ENCODE results near the gene NFKB2. TPM values are rescaled to one million over a fixed set of nuclear protein-coding genes. Genes with fewer than 3 reads are reported as not detected.

Gene NFKB2
- total and polyA plus RNA-seq, 8 donors = 17.0 to 58.0 (median 26.5) TPM

DNA sequence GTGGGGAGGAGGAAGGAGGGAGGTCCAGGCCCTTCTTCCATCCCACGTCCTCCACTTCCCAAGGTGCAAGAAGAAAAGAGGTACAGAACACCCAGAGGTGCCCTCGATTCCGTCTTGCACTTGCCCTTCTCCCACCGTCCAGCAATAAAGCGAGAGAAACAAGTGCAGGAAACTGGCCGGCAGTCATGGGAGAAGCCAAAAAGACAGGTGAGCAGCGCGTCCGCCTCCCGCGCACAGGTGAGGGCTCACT is 54.5 kb downstream of the NFKB2 start:
- Histone ChIP-seq H3K4me3 (peak overlapping the region; percentile 70 to 94 (median 86)), H3K27me3 (no peaks in the 10 kb centered on the region), H3K4me1 (peaks cover 0 to 5% (median 0%) of the 10 kb centered on the region in 3 donors), H3K27ac (peak overlapping the region; percentile 79 to 91 (median 86)), H3K9me3 (no peaks in the 10 kb centered on the region), H3K36me3 (no peaks in the 10 kb centered on the region)
- TF ChIP-seq, protein P1, sequence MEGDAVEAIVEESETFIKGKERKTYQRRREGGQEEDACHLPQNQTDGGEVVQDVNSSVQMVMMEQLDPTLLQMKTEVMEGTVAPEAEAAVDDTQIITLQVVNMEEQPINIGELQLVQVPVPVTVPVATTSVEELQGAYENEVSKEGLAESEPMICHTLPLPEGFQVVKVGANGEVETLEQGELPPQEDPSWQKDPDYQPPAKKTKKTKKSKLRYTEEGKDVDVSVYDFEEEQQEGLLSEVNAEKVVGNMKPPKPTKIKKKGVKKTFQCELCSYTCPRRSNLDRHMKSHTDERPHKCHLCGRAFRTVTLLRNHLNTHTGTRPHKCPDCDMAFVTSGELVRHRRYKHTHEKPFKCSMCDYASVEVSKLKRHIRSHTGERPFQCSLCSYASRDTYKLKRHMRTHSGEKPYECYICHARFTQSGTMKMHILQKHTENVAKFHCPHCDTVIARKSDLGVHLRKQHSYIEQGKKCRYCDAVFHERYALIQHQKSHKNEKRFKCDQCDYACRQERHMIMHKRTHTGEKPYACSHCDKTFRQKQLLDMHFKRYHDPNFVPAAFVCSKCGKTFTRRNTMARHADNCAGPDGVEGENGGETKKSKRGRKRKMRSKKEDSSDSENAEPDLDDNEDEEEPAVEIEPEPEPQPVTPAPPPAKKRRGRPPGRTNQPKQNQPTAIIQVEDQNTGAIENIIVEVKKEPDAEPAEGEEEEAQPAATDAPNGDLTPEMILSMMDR (IDR thresholded peaks at IDR 0.05) = no peak
- no peak for DNase-seq
- WGBS, 2 donors = 0% methylated on average over 10 to 11 of the region's 11 CpGs
- peak in 2 of 4 donors; percentile 0 to 1 for ATAC-seq
- intact Hi-C loops (cut with DNase I) = no loop called here
- FAIRE-seq = no peak

DNA sequence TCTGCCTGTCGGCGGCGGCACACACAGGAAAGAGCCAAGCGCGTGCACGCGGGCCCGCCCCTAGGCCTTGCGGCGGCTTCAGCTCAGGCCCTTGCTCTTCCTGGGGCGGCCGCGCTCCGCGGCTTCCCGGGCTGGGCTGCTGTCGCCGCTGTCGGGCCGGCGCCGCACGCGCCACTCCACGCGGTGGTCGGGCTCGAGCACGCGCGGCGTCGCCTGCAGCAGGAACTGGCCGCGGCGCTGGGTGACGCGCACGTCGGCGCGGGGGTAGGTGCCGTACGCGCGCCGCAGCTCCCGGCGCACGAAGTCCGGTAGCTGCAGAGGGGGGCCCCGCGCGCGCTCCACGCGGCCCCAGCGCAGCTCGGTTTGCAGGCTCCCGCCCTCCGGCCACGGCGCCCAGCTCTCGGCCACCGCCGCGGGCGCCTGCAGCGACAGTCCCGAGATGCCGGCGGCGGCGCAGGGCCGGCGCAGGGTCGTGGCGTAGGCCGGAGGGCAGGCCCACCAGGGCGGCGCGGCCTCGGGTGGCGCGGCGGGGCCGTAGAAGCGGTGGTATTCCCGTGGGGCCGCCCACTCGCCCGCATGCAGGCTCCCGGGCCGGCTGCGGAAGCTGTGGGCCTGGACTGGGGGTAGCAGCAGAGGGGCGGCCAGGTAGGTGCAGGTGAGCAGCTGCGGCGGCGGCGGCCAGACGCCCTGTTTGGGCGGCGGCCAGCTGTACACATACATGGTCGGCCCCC is 55.0 kb downstream of the NFKB2 start:
- peak overlapping the region; percentile 79 to 91 (median 86) for H3K27ac ChIP-seq
- no peaks in the 10 kb centered on the region for H3K36me3 ChIP-seq
- FAIRE-seq (no peak), DNase-seq (peak; percentile 81 to 95 (median 89)), ATAC-seq (peak; percentile 81 to 92 (median 88))
- H3K9me3 ChIP-seq = no peaks in the 10 kb centered on the region
- 0 to 1% methylated on average over 74 to 104 of the region's 104 CpGs for WGBS, 2 donors
- TF ChIP-seq, protein P1 (IDR thresholded peaks at IDR 0.05) = no peak
- intact Hi-C loops (cut with DNase I) = no loop called here
- peak overlapping the region; percentile 70 to 94 (median 86) for H3K4me3 ChIP-seq
- peaks cover 0 to 5% (median 0%) of the 10 kb centered on the region in 3 donors for H3K4me1 ChIP-seq
- H3K27me3 ChIP-seq = no peaks in the 10 kb centered on the region

DNA sequence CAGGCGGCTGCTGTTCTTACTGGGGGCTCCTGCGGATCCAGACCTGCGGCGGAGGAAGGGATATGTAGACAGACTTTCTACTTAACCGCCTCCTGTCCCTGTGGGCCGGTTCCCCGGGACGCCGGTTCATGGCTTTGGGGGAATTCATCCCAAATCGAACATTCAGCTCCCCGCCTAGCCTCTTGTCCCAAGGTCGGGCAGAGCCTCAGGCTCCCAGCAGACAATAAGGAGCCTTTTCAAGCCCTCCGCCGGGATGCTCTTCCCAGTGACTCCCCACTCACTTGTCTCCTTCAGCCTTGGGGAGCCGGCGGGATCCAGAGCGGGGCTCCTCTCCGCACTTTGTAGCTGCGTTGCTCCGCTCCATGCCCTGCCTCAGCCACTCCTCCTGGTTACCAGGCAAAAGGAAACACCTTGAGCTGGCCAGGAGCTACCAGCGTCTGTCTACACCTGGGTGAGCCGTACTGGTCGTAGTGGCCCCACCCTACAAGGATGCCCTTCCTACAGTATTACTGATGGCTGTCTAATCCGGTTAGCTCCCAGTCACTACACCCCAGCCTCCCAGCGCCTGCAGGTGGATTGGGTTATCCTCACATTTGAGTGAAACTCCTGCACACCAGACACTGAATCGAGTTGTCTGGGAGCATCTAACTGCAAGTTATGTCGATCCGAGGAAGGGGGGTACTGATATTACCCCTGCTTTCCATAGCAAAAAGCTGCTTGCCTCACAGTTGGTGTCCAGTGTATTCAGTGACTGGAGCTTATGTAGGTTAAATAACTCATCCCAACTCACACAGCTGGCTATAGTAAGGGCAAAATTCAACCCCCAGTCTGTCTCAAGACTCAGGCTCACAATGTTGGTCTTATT is 55.8 kb downstream of the NFKB2 start, which contains the start of gene C10orf95:
Gene C10orf95, minus strand, starts transcription at position 439 of the 865 bp plus-strand sequence. CDS start 450 bp downstream, outside the sequence.
- H3K4me3 ChIP-seq = peak within 1 kb of the TSS; percentile 70 to 94 (median 86)
- no peaks in the 10 kb centered on the region for H3K27me3 ChIP-seq
- FAIRE-seq = no peak
- peaks cover 0 to 5% (median 0%) of the 10 kb centered on the region in 3 donors for H3K4me1 ChIP-seq
- intact Hi-C loops (cut with DNase I) = no loop called here
- H3K9me3 ChIP-seq = no peaks in the 10 kb centered on the region
- peak within 1 kb of the TSS; percentile 79 to 91 (median 86) for H3K27ac ChIP-seq
- WGBS, 2 donors = 8 to 15% methylated on average over 26 to 28 of the region's 28 CpGs
- no peaks in the 10 kb centered on the region for H3K36me3 ChIP-seq
- peak; percentile 13 to 31 (median 23) for ATAC-seq
- TF ChIP-seq, protein P1 (IDR thresholded peaks at IDR 0.05) = no peak
- peak; percentile 32 to 79 (median 52) for DNase-seq

Small RNAs within 50 kb of the gene (microRNA-seq; reads per million reads assigned to microRNA genes)
- gene MIR146B = 2,627 to 4,459 reads per million in 2 donors

Other genes starting within 250 kb of the NFKB2 start
- 10 to 100 TPM; 14.8 to 33.7 (median 27.6) TPM for gene NOLC1, start 243.3 kb upstream of the NFKB2 start, total RNA-seq
- gene NOLC1, start 243.3 kb upstream of the NFKB2 start, polyA plus RNA-seq = 10 to 100 TPM; 15.1 to 23.8 TPM
- gene ELOVL3, start 169.4 kb upstream of the NFKB2 start, total RNA-seq = not detected
- gene ELOVL3, start 169.4 kb upstream of the NFKB2 start, polyA plus RNA-seq = under 1 TPM in 1 of 2 donors, not detected in 1; 0.16 TPM
- not detected for gene PITX3, start 154.2 kb upstream of the NFKB2 start, total RNA-seq
- not detected for gene PITX3, start 154.2 kb upstream of the NFKB2 start, polyA plus RNA-seq
- 10 to 100 TPM; 14.9 to 27.6 (median 18.5) TPM for gene GBF1, start 150.2 kb upstream of the NFKB2 start, total RNA-seq
- 10 to 100 TPM; 17.7 to 18.8 TPM for gene GBF1, start 150.2 kb upstream of the NFKB2 start, polyA plus RNA-seq
- gene PSD, start 23.1 kb downstream of the NFKB2 start, total RNA-seq = 1 to 10 TPM; 2.1 to 5.8 (median 4.0) TPM
- 10 to 100 TPM; 13.5 to 30.9 TPM for gene PSD, start 23.1 kb downstream of the NFKB2 start, polyA plus RNA-seq
- gene FBXL15, start 25.1 kb downstream of the NFKB2 start, total RNA-seq = 10 to 100 TPM in 5 of 6 donors, 1 to 10 TPM in 1; 10.0 to 13.6 (median 10.7) TPM
- gene FBXL15, start 25.1 kb downstream of the NFKB2 start, polyA plus RNA-seq = 10 to 100 TPM; 15.7 to 24.2 TPM
- 10 to 100 TPM; 18.9 to 25.3 (median 20.6) TPM for gene CUEDC2, start 36.9 kb downstream of the NFKB2 start, total RNA-seq
- gene CUEDC2, start 36.9 kb downstream of the NFKB2 start, polyA plus RNA-seq = 10 to 100 TPM; 27.1 to 51.5 TPM
- gene C10orf95, start 55.8 kb downstream of the NFKB2 start, total RNA-seq = 1 to 10 TPM in 2 of 6 donors, under 1 TPM in 4; 0.37 to 1.1 (median 0.44) TPM
- 1 to 10 TPM in 1 of 2 donors, under 1 TPM in 1; 0.46 to 1.2 TPM for gene C10orf95, start 55.8 kb downstream of the NFKB2 start, polyA plus RNA-seq
- gene ACTR1A, start 107.0 kb downstream of the NFKB2 start, total RNA-seq = 10 to 100 TPM; 22.4 to 40.9 (median 27.4) TPM
- gene ACTR1A, start 107.0 kb downstream of the NFKB2 start, polyA plus RNA-seq = 10 to 100 TPM; 33.6 to 38.1 TPM
- gene SUFU, start 108.3 kb downstream of the NFKB2 start, total RNA-seq = 1 to 10 TPM; 1.9 to 7.8 (median 3.6) TPM
- 1 to 10 TPM; 2.6 to 2.7 TPM for gene SUFU, start 108.3 kb downstream of the NFKB2 start, polyA plus RNA-seq
- gene TRIM8, start 248.8 kb downstream of the NFKB2 start, total RNA-seq = 100 to 1,000 TPM in 1 of 6 donors, 10 to 100 TPM in 5; 65.2 to 106 (median 76.7) TPM
- gene TRIM8, start 248.8 kb downstream of the NFKB2 start, polyA plus RNA-seq = 10 to 100 TPM; 42.2 to 53.2 TPM